Activated T-helper 17 cell treated with anti-CD3 and anti-CD28 coated beads, Interleukin-2, amount 50 U/mL, for 72 hours (primary cell): ENCODE data around the gene PBLD. TPM values are rescaled to one million over a fixed set of nuclear protein-coding genes. Genes with fewer than 3 reads are reported as not detected.

Source experiments
- ATAC-seq: fragments of 150-1000 bp; cut with Tn5 transposase; replicated peaks from 2 replicates; pipeline ENCODE4 v1.10.0; 2021; ENCODE audit warnings: mild to moderate bottlenecking, moderate library complexity
- H3K27ac Mint-ChIP-seq: one replicate; pipeline ENCODE4 v1.8.0; 2022; ENCODE audit warnings: mixed read lengths
- H3K27me3 Mint-ChIP-seq: one replicate; pipeline ENCODE4 v1.8.0; 2022; ENCODE audit warnings: mixed read lengths
- H3K36me3 Mint-ChIP-seq: one replicate; pipeline ENCODE4 v1.8.0; 2022; ENCODE audit warnings: low read depth, mild to moderate bottlenecking, mixed read lengths
- H3K4me1 Mint-ChIP-seq: one replicate; pipeline ENCODE4 v1.8.0; 2022; ENCODE audit warnings: mixed read lengths
- H3K4me3 Mint-ChIP-seq: one replicate; pipeline ENCODE4 v1.8.0; 2022; ENCODE audit warnings: mild to moderate bottlenecking, mixed read lengths
- H3K9me3 Mint-ChIP-seq: one replicate; pipeline ENCODE4 v1.8.0; 2022; ENCODE audit warnings: mixed read lengths
- total RNA-seq, 2 donors: library from RNA; stranded (reverse); gene quantifications; one replicate each; pipeline ENCODE4 v1.2.3, GENCODE V29; 2022

The PBLD gene
- total RNA-seq, result under 1 TPM; 0.58 to 0.69 TPM

GRCh38 chr10:68332259-68333057, at the start of gene PBLD:
Gene PBLD, minus strand, starts transcription at chr10:68332928. Its CDS starts 26,084 bp downstream, at chr10:68306844.
- H3K4me3 Mint-ChIP-seq, result peak within 1 kb of the TSS; percentile 98
- peaks cover 63% of the 10 kb centered on the region for H3K36me3 Mint-ChIP-seq
- H3K9me3 Mint-ChIP-seq, result no peaks in the 10 kb centered on the region
- H3K27ac Mint-ChIP-seq, result peak within 1 kb of the TSS; percentile 100
- ATAC-seq, result peak; percentile 32
- H3K27me3 Mint-ChIP-seq, result no peaks in the 10 kb centered on the region
- H3K4me1 Mint-ChIP-seq, result peaks cover 45% of the 10 kb centered on the region

- H3K4me3 Mint-ChIP-seq, result no peak overlapping the region
- no peak overlapping the region for H3K27ac Mint-ChIP-seq
- H3K27me3 Mint-ChIP-seq, result no peaks in the 10 kb centered on the region
- H3K4me1 Mint-ChIP-seq, result no peaks in the 10 kb centered on the region
- no peaks in the 10 kb centered on the region for H3K9me3 Mint-ChIP-seq
- ATAC-seq, result no peak
- peaks cover 60% of the 10 kb centered on the region for H3K36me3 Mint-ChIP-seq
Measured at GRCh38 chr10:68371604-68372003, 38.9 kb upstream of the PBLD start.

- ATAC-seq, result no peak
- Mint-ChIP-seq H3K36me3 (peaks cover 57% of the 10 kb centered on the region), H3K9me3 (no peaks in the 10 kb centered on the region), H3K27me3 (no peaks in the 10 kb centered on the region), H3K4me1 (no peaks in the 10 kb centered on the region), H3K4me3 (no peak overlapping the region), H3K27ac (no peak overlapping the region)
Measured at GRCh38 chr10:68367121-68367520, 34.4 kb upstream of the PBLD start.

- H3K27me3 Mint-ChIP-seq, result no peaks in the 10 kb centered on the region
- peaks cover 57% of the 10 kb centered on the region for H3K36me3 Mint-ChIP-seq
- no peaks in the 10 kb centered on the region for H3K4me1 Mint-ChIP-seq
- H3K27ac Mint-ChIP-seq, result no peak overlapping the region
- H3K4me3 Mint-ChIP-seq, result no peak overlapping the region
- no peaks in the 10 kb centered on the region for H3K9me3 Mint-ChIP-seq
- no peak for ATAC-seq
Measured at GRCh38 chr10:68366600-68366999, 33.9 kb upstream of the PBLD start.

- no peaks in the 10 kb centered on the region for H3K4me1 Mint-ChIP-seq
- H3K27me3 Mint-ChIP-seq, result no peaks in the 10 kb centered on the region
- H3K27ac Mint-ChIP-seq, result no peak overlapping the region
- H3K36me3 Mint-ChIP-seq, result peaks cover 55% of the 10 kb centered on the region
- ATAC-seq, result no peak
- no peaks in the 10 kb centered on the region for H3K9me3 Mint-ChIP-seq
- H3K4me3 Mint-ChIP-seq, result no peak overlapping the region
Measured at GRCh38 chr10:68365611-68366010, 32.9 kb upstream of the PBLD start.

- ATAC-seq, result no peak
- Mint-ChIP-seq H3K4me3 (no peak overlapping the region), H3K27ac (no peak overlapping the region), H3K27me3 (no peaks in the 10 kb centered on the region), H3K36me3 (peaks cover 46% of the 10 kb centered on the region), H3K4me1 (no peaks in the 10 kb centered on the region), H3K9me3 (no peaks in the 10 kb centered on the region)
Measured at GRCh38 chr10:68364101-68364886, 31.6 kb upstream of the PBLD start.

- no peak overlapping the region for H3K4me3 Mint-ChIP-seq
- no peaks in the 10 kb centered on the region for H3K9me3 Mint-ChIP-seq
- no peaks in the 10 kb centered on the region for H3K27me3 Mint-ChIP-seq
- no peak for ATAC-seq
- H3K4me1 Mint-ChIP-seq, result no peaks in the 10 kb centered on the region
- H3K27ac Mint-ChIP-seq, result no peak overlapping the region
- peaks cover 46% of the 10 kb centered on the region for H3K36me3 Mint-ChIP-seq
Measured at GRCh38 chr10:68362590-68362989, 29.9 kb upstream of the PBLD start.

GRCh38 chr10:68359189-68359588, 26.5 kb upstream of the PBLD start:
- no peak for ATAC-seq
- Mint-ChIP-seq H3K27ac (no peak overlapping the region), H3K27me3 (no peaks in the 10 kb centered on the region), H3K4me3 (no peak overlapping the region), H3K9me3 (no peaks in the 10 kb centered on the region), H3K4me1 (no peaks in the 10 kb centered on the region), H3K36me3 (peaks cover 40% of the 10 kb centered on the region)

- Mint-ChIP-seq H3K9me3 (no peaks in the 10 kb centered on the region), H3K4me3 (no peak overlapping the region), H3K4me1 (no peaks in the 10 kb centered on the region), H3K36me3 (peaks cover 47% of the 10 kb centered on the region), H3K27ac (no peak overlapping the region), H3K27me3 (no peaks in the 10 kb centered on the region)
- no peak for ATAC-seq
Measured at GRCh38 chr10:68353537-68353936, 20.8 kb upstream of the PBLD start.

GRCh38 chr10:68348265-68348741, 15.6 kb upstream of the PBLD start:
- no peaks in the 10 kb centered on the region for H3K4me1 Mint-ChIP-seq
- H3K27me3 Mint-ChIP-seq, result no peaks in the 10 kb centered on the region
- H3K9me3 Mint-ChIP-seq, result no peaks in the 10 kb centered on the region
- ATAC-seq, result peak; percentile 63
- H3K36me3 Mint-ChIP-seq, result peaks cover 72% of the 10 kb centered on the region
- H3K4me3 Mint-ChIP-seq, result no peak overlapping the region
- H3K27ac Mint-ChIP-seq, result peak overlapping the region; percentile 13

GRCh38 chr10:68346774-68347173, 14.0 kb upstream of the PBLD start:
- Mint-ChIP-seq H3K27ac (no peak overlapping the region), H3K4me3 (no peak overlapping the region), H3K27me3 (no peaks in the 10 kb centered on the region), H3K36me3 (peaks cover 72% of the 10 kb centered on the region), H3K9me3 (no peaks in the 10 kb centered on the region), H3K4me1 (peaks cover 7% of the 10 kb centered on the region)
- ATAC-seq, result no peak

GRCh38 chr10:68345621-68346020, 12.9 kb upstream of the PBLD start:
- Mint-ChIP-seq H3K9me3 (no peaks in the 10 kb centered on the region), H3K27me3 (no peaks in the 10 kb centered on the region), H3K27ac (peak overlapping the region; percentile 22), H3K4me3 (no peak overlapping the region), H3K36me3 (peaks cover 80% of the 10 kb centered on the region), H3K4me1 (peaks cover 11% of the 10 kb centered on the region)
- ATAC-seq, result no peak

- Mint-ChIP-seq H3K9me3 (no peaks in the 10 kb centered on the region), H3K27ac (no peak overlapping the region), H3K27me3 (no peaks in the 10 kb centered on the region), H3K4me1 (peaks cover 11% of the 10 kb centered on the region), H3K4me3 (no peak overlapping the region), H3K36me3 (peaks cover 93% of the 10 kb centered on the region)
- no peak for ATAC-seq
Measured at GRCh38 chr10:68342909-68343516, 10.3 kb upstream of the PBLD start.

GRCh38 chr10:68340358-68341080, 7.8 kb upstream of the PBLD start:
- H3K27me3 Mint-ChIP-seq, result no peaks in the 10 kb centered on the region
- peak overlapping the region; percentile 66 for H3K27ac Mint-ChIP-seq
- H3K9me3 Mint-ChIP-seq, result no peaks in the 10 kb centered on the region
- no peak overlapping the region for H3K4me3 Mint-ChIP-seq
- no peak for ATAC-seq
- peaks cover 35% of the 10 kb centered on the region for H3K4me1 Mint-ChIP-seq
- peaks cover 98% of the 10 kb centered on the region for H3K36me3 Mint-ChIP-seq
